Adrenal gland (tissue), 5 donors: ENCODE data around the gene APBB2.

Experiments
- POLR2A ChIP-seq, 2 donors: fragments of 450-650 bp; IDR thresholded peaks; one replicate each; pipeline ENCODE4 v1.6.1; 2017; ENCODE audit warnings: antibody characterized with exemption in 2 of 2, mild to moderate bottlenecking in 2 of 2, moderate library complexity in 1 of 2
- TF ChIP-seq, protein P1 (sequence below), 6 experiments: fragments of 450-650 bp in 4 of 6; fragments of 200-600 bp in 2 of 6; sonication (generic) in 1 of 6; IDR thresholded peaks; 1 replicate in 5 of 6; 2 replicates in 1 of 6; pipeline versions ENCODE4 v1.5.1 to v1.8.0; 2016 to 2021; ENCODE audit warnings: antibody characterized with exemption in 6 of 6, mild to moderate bottlenecking in 2 of 6, moderate library complexity in 1 of 6
- donor health status: DM: no; HTN: no; CAD: no.

DNA sequence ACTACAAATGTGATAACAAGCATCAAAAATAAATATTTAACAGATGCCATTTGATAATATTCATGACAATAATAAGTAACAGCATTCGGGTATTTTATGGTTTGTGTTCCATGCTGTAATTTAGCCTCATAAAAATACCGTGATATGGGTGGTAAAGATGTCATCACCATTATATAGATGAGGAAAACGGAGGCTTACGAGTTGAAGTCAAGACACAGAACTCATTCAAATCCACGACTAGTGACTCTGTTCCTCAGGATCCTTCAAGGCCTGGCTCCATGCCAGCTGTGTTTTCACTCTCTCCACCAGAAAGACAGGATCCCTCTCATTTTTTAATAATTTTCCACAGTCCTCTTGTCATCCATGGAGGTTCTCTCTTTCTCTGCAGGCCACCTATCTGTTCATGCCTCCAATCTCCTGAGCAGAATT lies 94.5 kb downstream of the APBB2 start:
- TF ChIP-seq, protein P1, sequence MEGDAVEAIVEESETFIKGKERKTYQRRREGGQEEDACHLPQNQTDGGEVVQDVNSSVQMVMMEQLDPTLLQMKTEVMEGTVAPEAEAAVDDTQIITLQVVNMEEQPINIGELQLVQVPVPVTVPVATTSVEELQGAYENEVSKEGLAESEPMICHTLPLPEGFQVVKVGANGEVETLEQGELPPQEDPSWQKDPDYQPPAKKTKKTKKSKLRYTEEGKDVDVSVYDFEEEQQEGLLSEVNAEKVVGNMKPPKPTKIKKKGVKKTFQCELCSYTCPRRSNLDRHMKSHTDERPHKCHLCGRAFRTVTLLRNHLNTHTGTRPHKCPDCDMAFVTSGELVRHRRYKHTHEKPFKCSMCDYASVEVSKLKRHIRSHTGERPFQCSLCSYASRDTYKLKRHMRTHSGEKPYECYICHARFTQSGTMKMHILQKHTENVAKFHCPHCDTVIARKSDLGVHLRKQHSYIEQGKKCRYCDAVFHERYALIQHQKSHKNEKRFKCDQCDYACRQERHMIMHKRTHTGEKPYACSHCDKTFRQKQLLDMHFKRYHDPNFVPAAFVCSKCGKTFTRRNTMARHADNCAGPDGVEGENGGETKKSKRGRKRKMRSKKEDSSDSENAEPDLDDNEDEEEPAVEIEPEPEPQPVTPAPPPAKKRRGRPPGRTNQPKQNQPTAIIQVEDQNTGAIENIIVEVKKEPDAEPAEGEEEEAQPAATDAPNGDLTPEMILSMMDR (IDR thresholded peaks at IDR 0.05): no peak
- no peak for TF ChIP-seq POLR2A (IDR thresholded peaks at IDR 0.05)
